ENCODE measurements around the gene PDE4B. TPM values are rescaled to one million over a fixed set of nuclear protein-coding genes. Genes with fewer than 3 reads are reported as not detected.

PDE4B gene
- polyA plus RNA-seq, 1 donor from 2014 or later: 135 TPM

GRCh38 chr1:66248257-66248656 is 455.6 kb downstream of the PDE4B start:
- Histone ChIP-seq H3K27ac (ENCODE audit: low read length) (no peak overlapping the region), H3K9me2 (ENCODE audit: insufficient read depth, low read length) (no peaks in the 10 kb centered on the region), H3F3A (ENCODE audit: insufficient read depth, low read length, poor library complexity, severe bottlenecking) (no peaks in the 10 kb centered on the region), H4K20me1 (ENCODE audit: insufficient read depth) (no peaks in the 10 kb centered on the region), H3K79me2 (replicated peaks; ENCODE audit: insufficient read depth, low read length) (no peaks in the 10 kb centered on the region), H3K9me3 (ENCODE audit: low read length) (no peaks in the 10 kb centered on the region), H3K4me2 (ENCODE audit: low read length) (no peak overlapping the region), H3K4me3 (ENCODE audit: low read length) (no peak overlapping the region), H3K9ac (ENCODE audit: low read length) (no peak overlapping the region), H3K36me3 (ENCODE audit: insufficient read depth, low read length) (peaks cover 5% of the 10 kb centered on the region), H3K27me3 (ENCODE audit: insufficient read depth, low read depth, low read length) (no peaks in the 10 kb centered on the region), H2AFZ (ENCODE audit: low read depth, low read length) (no peak overlapping the region)
- TF ChIP-seq RAD21 (conservative IDR thresholded peaks at IDR 0.05) (no peak), SMC3 (conservative IDR thresholded peaks at IDR 0.05; ENCODE audit: poor library complexity) (no peak), EP300 (conservative IDR thresholded peaks at IDR 0.05; ENCODE audit: poor library complexity, severe bottlenecking) (no peak), MXI1 (conservative IDR thresholded peaks at IDR 0.05; ENCODE audit: poor library complexity, severe bottlenecking) (no peak), TAF1 (IDR thresholded peaks at IDR 0.05; ENCODE audit: low read depth) (no peak), REST (IDR thresholded peaks at IDR 0.05; ENCODE audit: borderline replicate concordance) (no peak), EZH2 (IDR thresholded peaks at IDR 0.05; ENCODE audit: borderline replicate concordance, insufficient read depth, low read length, poor library complexity, severe bottlenecking) (no peak), POLR2AphosphoS5 (IDR thresholded peaks at IDR 0.05) (no peak)
- TF ChIP-seq, protein P1, sequence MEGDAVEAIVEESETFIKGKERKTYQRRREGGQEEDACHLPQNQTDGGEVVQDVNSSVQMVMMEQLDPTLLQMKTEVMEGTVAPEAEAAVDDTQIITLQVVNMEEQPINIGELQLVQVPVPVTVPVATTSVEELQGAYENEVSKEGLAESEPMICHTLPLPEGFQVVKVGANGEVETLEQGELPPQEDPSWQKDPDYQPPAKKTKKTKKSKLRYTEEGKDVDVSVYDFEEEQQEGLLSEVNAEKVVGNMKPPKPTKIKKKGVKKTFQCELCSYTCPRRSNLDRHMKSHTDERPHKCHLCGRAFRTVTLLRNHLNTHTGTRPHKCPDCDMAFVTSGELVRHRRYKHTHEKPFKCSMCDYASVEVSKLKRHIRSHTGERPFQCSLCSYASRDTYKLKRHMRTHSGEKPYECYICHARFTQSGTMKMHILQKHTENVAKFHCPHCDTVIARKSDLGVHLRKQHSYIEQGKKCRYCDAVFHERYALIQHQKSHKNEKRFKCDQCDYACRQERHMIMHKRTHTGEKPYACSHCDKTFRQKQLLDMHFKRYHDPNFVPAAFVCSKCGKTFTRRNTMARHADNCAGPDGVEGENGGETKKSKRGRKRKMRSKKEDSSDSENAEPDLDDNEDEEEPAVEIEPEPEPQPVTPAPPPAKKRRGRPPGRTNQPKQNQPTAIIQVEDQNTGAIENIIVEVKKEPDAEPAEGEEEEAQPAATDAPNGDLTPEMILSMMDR (IDR thresholded peaks at IDR 0.05; ENCODE audit: poor library complexity, severe bottlenecking): no peak

DNA sequence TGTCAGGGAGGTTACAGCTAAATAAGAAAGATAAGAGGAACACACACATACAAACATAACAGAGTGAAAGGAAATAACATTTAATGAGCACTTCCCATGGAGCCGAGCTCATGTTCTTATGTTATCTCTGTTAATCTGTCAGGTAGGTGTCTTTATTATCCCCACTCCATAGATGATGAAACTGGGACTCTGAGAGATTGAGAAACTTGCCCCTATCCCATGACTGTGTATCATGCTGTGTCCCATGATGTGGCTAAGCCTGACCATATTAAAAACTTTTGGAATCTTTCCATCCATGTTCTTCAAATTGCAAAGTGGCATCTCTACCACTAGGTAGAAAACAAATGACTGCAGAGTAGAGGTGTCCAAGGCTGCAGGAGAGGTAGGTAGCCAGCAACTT is 456.1 kb downstream of the PDE4B start:
- no peaks in the 10 kb centered on the region for H3K79me2 ChIP-seq (replicated peaks; ENCODE audit: insufficient read depth, low read length)
- H3K27me3 ChIP-seq (ENCODE audit: insufficient read depth, low read depth, low read length): no peaks in the 10 kb centered on the region
- H3K9me3 ChIP-seq (ENCODE audit: low read length): no peaks in the 10 kb centered on the region

More for the DNA sequence above, 456.1 kb downstream of the PDE4B start:
- H3K36me3 ChIP-seq (ENCODE audit: insufficient read depth, low read length): peaks cover 5% of the 10 kb centered on the region
- H2AFZ ChIP-seq (ENCODE audit: low read depth, low read length): no peak overlapping the region
- no peaks in the 10 kb centered on the region for H3K9me2 ChIP-seq (ENCODE audit: insufficient read depth, low read length)
- H3K9ac ChIP-seq (ENCODE audit: low read length): no peak overlapping the region
- H4K20me1 ChIP-seq (ENCODE audit: insufficient read depth): no peaks in the 10 kb centered on the region
- H3K27ac ChIP-seq (ENCODE audit: low read length): no peak overlapping the region
- H3K4me2 ChIP-seq (ENCODE audit: low read length): no peak overlapping the region
- no peak overlapping the region for H3K4me3 ChIP-seq (ENCODE audit: low read length)
- H3F3A ChIP-seq (ENCODE audit: insufficient read depth, low read length, poor library complexity, severe bottlenecking): no peaks in the 10 kb centered on the region
- TF ChIP-seq POLR2AphosphoS5 (IDR thresholded peaks at IDR 0.05) (no peak), EP300 (conservative IDR thresholded peaks at IDR 0.05; ENCODE audit: poor library complexity, severe bottlenecking) (no peak), RAD21 (conservative IDR thresholded peaks at IDR 0.05) (no peak), MXI1 (conservative IDR thresholded peaks at IDR 0.05; ENCODE audit: poor library complexity, severe bottlenecking) (no peak), EZH2 (IDR thresholded peaks at IDR 0.05; ENCODE audit: borderline replicate concordance, insufficient read depth, low read length, poor library complexity, severe bottlenecking) (no peak), TAF1 (IDR thresholded peaks at IDR 0.05; ENCODE audit: low read depth) (no peak), SMC3 (conservative IDR thresholded peaks at IDR 0.05; ENCODE audit: poor library complexity) (no peak), REST (IDR thresholded peaks at IDR 0.05; ENCODE audit: borderline replicate concordance) (no peak)
- TF ChIP-seq, protein P1 (IDR thresholded peaks at IDR 0.05; ENCODE audit: poor library complexity, severe bottlenecking): no peak

Measured in neural cell (in vitro differentiated cells).